H9 (cell line): ENCODE measurements around the gene SP6. TPM values are rescaled to one million over a fixed set of nuclear protein-coding genes. Genes with fewer than 3 reads are reported as not detected.

Experiments
- DNase-seq: peaks from one replicate; pipeline ENCODE4 v3.0.0-alpha.2; 2017
- H2AFZ ChIP-seq: one replicate; pipeline ENCODE4 v1.6.1; 2013; ENCODE audit warnings: mild to moderate bottlenecking, low read length, control low read depth, moderate library complexity
- H2AK5ac ChIP-seq: 2 replicates; pipeline ENCODE4 v1.6.1; 2013; ENCODE audit warnings: low read length, control low read depth, mixed read lengths; ENCODE audit not compliant: insufficient read length
- H2BK120ac ChIP-seq: one replicate; pipeline ENCODE4 v1.6.1; 2013; ENCODE audit warnings: low read depth, mild to moderate bottlenecking, low read length, control low read depth, inconsistent platforms; ENCODE audit not compliant: poor library complexity, severe bottlenecking
- H2BK12ac ChIP-seq: 2 replicates; pipeline ENCODE4 v1.6.1; 2013; ENCODE audit warnings: low read length, control low read depth, mixed read lengths, low read depth; ENCODE audit not compliant: insufficient read length
- H2BK15ac ChIP-seq: 2 replicates; pipeline ENCODE4 v1.6.1; 2013; ENCODE audit warnings: low read depth, low read length, control low read depth
- H2BK20ac ChIP-seq: one replicate; pipeline ENCODE4 v1.6.1; 2013; ENCODE audit warnings: low read depth, mild to moderate bottlenecking, low read length, control low read depth, inconsistent platforms; ENCODE audit not compliant: poor library complexity, severe bottlenecking
- H2BK5ac ChIP-seq: 2 replicates; pipeline ENCODE4 v1.6.1; 2013; ENCODE audit warnings: low read length, control low read depth, mixed read lengths; ENCODE audit not compliant: insufficient read length
- H3K14ac ChIP-seq: 2 replicates; pipeline ENCODE4 v1.6.1; 2013; ENCODE audit warnings: low read length, control low read depth; ENCODE audit not compliant: insufficient read depth
- H3K18ac ChIP-seq: 2 replicates; pipeline ENCODE4 v1.6.1; 2013; ENCODE audit warnings: low read depth, mild to moderate bottlenecking, mixed read lengths, low read length, control low read depth; ENCODE audit not compliant: insufficient read length
- H3K23ac ChIP-seq: 2 replicates; pipeline ENCODE4 v1.6.1; 2013; ENCODE audit warnings: low read length, control low read depth, mixed read lengths, low read depth; ENCODE audit not compliant: insufficient read length
- H3K23me2 ChIP-seq: 2 replicates; pipeline ENCODE4 v1.6.1; 2013; ENCODE audit warnings: low read depth, mild to moderate bottlenecking, mixed read lengths, low read length, control low read depth; ENCODE audit not compliant: insufficient read length, poor library complexity, severe bottlenecking
- H3K27ac ChIP-seq: 2 replicates; pipeline ENCODE4 v1.5.1; 2013; ENCODE audit warnings: low read length, control low read depth, mixed read lengths, low read depth; ENCODE audit not compliant: insufficient read length
- H3K27me3 ChIP-seq: 2 replicates; pipeline ENCODE4 v1.6.1; 2013; ENCODE audit warnings: low read length, control low read depth, inconsistent platforms; ENCODE audit not compliant: insufficient read depth
- H3K4ac ChIP-seq: 2 replicates; pipeline ENCODE4 v1.6.1; 2013; ENCODE audit warnings: low read depth, mild to moderate bottlenecking, control low read depth, inconsistent platforms, low read length, moderate library complexity
- H3K4me1 ChIP-seq: 2 replicates; pipeline ENCODE4 v1.6.1; 2013; ENCODE audit warnings: low read length, control low read depth, inconsistent platforms; ENCODE audit not compliant: insufficient read depth
- H3K4me2 ChIP-seq: 2 replicates; pipeline ENCODE4 v1.6.1; 2013; ENCODE audit warnings: low read length, control low read depth, mixed read lengths; ENCODE audit not compliant: insufficient read length, insufficient read depth
- H3K56ac ChIP-seq: 2 replicates; pipeline ENCODE4 v1.6.1; 2013; ENCODE audit warnings: low read depth, mild to moderate bottlenecking, mixed read lengths, low read length, control low read depth; ENCODE audit not compliant: insufficient read length
- H3K79me1 ChIP-seq: 2 replicates; pipeline ENCODE4 v1.6.1; 2013; ENCODE audit warnings: low read depth, mild to moderate bottlenecking, moderate library complexity, low read length, control low read depth, inconsistent platforms; ENCODE audit not compliant: insufficient read depth, poor library complexity, severe bottlenecking
- H3K79me2 ChIP-seq: 2 replicates; pipeline ENCODE4 v1.6.1; 2013; ENCODE audit warnings: low read length, control low read depth, inconsistent platforms; ENCODE audit not compliant: insufficient read depth
- H3K9ac ChIP-seq: 2 replicates; pipeline ENCODE4 v1.6.1; 2013; ENCODE audit warnings: low read length, control low read depth, mixed read lengths; ENCODE audit not compliant: insufficient read length; ENCODE audit errors: extremely low read depth
- H3K9me3 ChIP-seq: one replicate; pipeline ENCODE4 v1.6.1; 2013; ENCODE audit warnings: low read depth, low read length, inconsistent platforms; ENCODE audit not compliant: control insufficient read depth
- H3T11ph ChIP-seq: one replicate; pipeline ENCODE4 v1.6.1; 2013; ENCODE audit warnings: mild to moderate bottlenecking, low read length, control low read depth, inconsistent platforms
- H4K20me1 ChIP-seq: one replicate; pipeline ENCODE4 v1.6.1; 2013; ENCODE audit not compliant: control insufficient read depth, insufficient read length, insufficient read depth
- H4K5ac ChIP-seq: 2 replicates; pipeline ENCODE4 v1.6.1; 2013; ENCODE audit warnings: low read depth, mild to moderate bottlenecking, mixed read lengths, low read length, control low read depth; ENCODE audit not compliant: insufficient read length
- H4K8ac ChIP-seq: replicated peaks from 2 replicates; pipeline ENCODE4 v1.6.1; 2013; ENCODE audit warnings: low read length, control low read depth, mixed read lengths, low read depth; ENCODE audit not compliant: insufficient read length
- H4K91ac ChIP-seq: 2 replicates; pipeline ENCODE4 v1.6.1; 2013; ENCODE audit warnings: low read depth, mild to moderate bottlenecking, moderate library complexity, mixed read lengths, low read length, control low read depth; ENCODE audit not compliant: insufficient read length
- H3K27ac Mint-ChIP-seq, 3 experiments: 2 replicates in 2 of 3; 3 replicates in 1 of 3; pipeline ENCODE4 v1.8.0; 2020 to 2021; ENCODE audit warnings: mixed read lengths in 3 of 3, mild to moderate bottlenecking in 1 of 3, moderate library complexity in 1 of 3
- H3K27me3 Mint-ChIP-seq: 2 replicates; pipeline ENCODE4 v1.8.0; 2021; ENCODE audit warnings: low read depth, mild to moderate bottlenecking, moderate library complexity, mixed read lengths
- H3K36me3 Mint-ChIP-seq, 3 experiments: 2 replicates in 2 of 3; 3 replicates in 1 of 3; pipeline ENCODE4 v1.8.0; 2020 to 2021; ENCODE audit warnings: low read depth in 3 of 3, mixed read lengths in 3 of 3; ENCODE audit not compliant: insufficient read depth in 1 of 3
- H3K4me1 Mint-ChIP-seq, 2 experiments: 2 replicates each; pipeline ENCODE4 v1.8.0; 2020; ENCODE audit warnings: mixed read lengths in 2 of 2
- H3K4me3 Mint-ChIP-seq, 2 experiments: 2 replicates in 1 of 2; 3 replicates in 1 of 2; pipeline ENCODE4 v1.8.0; 2020 to 2021; ENCODE audit warnings: mild to moderate bottlenecking in 2 of 2, mixed read lengths in 2 of 2, moderate library complexity in 1 of 2
- H3K9me3 Mint-ChIP-seq, 2 experiments: 2 replicates in 1 of 2; 3 replicates in 1 of 2; pipeline ENCODE4 v1.8.0; 2020; ENCODE audit warnings: mild to moderate bottlenecking in 2 of 2, mixed read lengths in 2 of 2, moderate library complexity in 1 of 2
- WGBS: extraction: QIAGEN DNeasy Blood & Tissue Kit; methylation state at CpG from one replicate; pipeline ENCODE4 v1.1.7; 2013; ENCODE audit warnings: missing lambda C conversion rate, low lambda C conversion rate, mixed read lengths; ENCODE audit not compliant: insufficient read length; ENCODE audit errors: extremely low coverage; 5-methylcytosine and 5-hydroxymethylcytosine counted together
- total RNA-seq: library from RNA; stranded (reverse); gene quantifications from 2 replicates; pipeline ENCODE4 v1.2.1, GENCODE V29; 2021
- TF ChIP-seq, protein P1 (sequence below): fragments of 200-600 bp; sonication (generic); conservative IDR thresholded peaks from 3 replicates; pipeline ENCODE4 v1.8.0; 2021; ENCODE audit warnings: antibody characterized with exemption, mild to moderate bottlenecking

Gene SP6
- total RNA-seq, 1 experiment from 2014 or later: 0.90 TPM

DNA sequence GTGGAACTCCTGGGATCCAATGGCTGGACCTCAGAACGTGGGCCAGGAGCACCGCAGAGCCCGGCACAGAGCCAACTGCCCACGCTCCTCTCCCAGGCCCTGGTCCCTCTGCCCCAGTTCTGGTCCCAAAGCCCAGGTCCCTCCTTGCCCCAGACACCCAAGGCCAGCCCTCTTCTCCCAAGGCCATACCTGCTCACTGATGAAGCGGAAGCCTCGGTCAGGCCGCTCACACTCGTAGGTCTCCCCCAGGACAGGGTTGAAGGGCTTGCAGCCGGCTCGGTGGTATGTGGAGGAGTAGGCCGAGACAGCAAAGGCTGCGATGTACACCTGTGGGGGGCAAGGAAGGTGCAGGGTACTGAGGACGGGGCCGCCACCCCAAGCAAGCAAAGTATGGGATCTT lies 37.9 kb downstream of the SP6 start:
- Histone ChIP-seq H4K20me1 (no peaks in the 10 kb centered on the region), H3K79me1 (no peaks in the 10 kb centered on the region), H3K4me1 (no peaks in the 10 kb centered on the region), H3K23ac (no peak overlapping the region), H3K4ac (no peak overlapping the region), H3K27ac (no peak overlapping the region), H2BK20ac (no peak overlapping the region), H3K23me2 (no peaks in the 10 kb centered on the region), H3K4me2 (no peak overlapping the region), H2AK5ac (no peak overlapping the region), H3K79me2 (no peaks in the 10 kb centered on the region), H4K8ac (no peak overlapping the region), H2BK5ac (no peak overlapping the region), H4K91ac (no peak overlapping the region), H3K56ac (no peak overlapping the region), H2AFZ (no peak overlapping the region), H3K9me3 (no peaks in the 10 kb centered on the region), H2BK12ac (no peak overlapping the region), H3K14ac (no peak overlapping the region), H3K18ac (no peak overlapping the region), H2BK15ac (no peak overlapping the region), H3K9ac (no peak overlapping the region), H4K5ac (no peak overlapping the region), H3T11ph (no peak overlapping the region), H2BK120ac (no peak overlapping the region), H3K27me3 (no peaks in the 10 kb centered on the region)
- H3K27me3 Mint-ChIP-seq: no peaks in the 10 kb centered on the region
- H3K4me1 Mint-ChIP-seq: peaks cover 6 to 7% of the 10 kb centered on the region in 2 experiments; a peak in 3 of 4 replicates
- no peak for DNase-seq
- peak overlapping the region in 1 of 3 experiments; percentile 28; a peak in 2 of 7 replicates for H3K27ac Mint-ChIP-seq
- no peaks in the 10 kb centered on the region; a peak in 1 of 5 replicates for H3K9me3 Mint-ChIP-seq
- no CpG with 5 or more reads among the region's 14 CpGs for WGBS
- H3K36me3 Mint-ChIP-seq: peaks cover 0 to 21% (median 4%) of the 10 kb centered on the region in 3 experiments; a peak in 5 of 7 replicates
- H3K4me3 Mint-ChIP-seq: no peak overlapping the region
- TF ChIP-seq, protein P1, sequence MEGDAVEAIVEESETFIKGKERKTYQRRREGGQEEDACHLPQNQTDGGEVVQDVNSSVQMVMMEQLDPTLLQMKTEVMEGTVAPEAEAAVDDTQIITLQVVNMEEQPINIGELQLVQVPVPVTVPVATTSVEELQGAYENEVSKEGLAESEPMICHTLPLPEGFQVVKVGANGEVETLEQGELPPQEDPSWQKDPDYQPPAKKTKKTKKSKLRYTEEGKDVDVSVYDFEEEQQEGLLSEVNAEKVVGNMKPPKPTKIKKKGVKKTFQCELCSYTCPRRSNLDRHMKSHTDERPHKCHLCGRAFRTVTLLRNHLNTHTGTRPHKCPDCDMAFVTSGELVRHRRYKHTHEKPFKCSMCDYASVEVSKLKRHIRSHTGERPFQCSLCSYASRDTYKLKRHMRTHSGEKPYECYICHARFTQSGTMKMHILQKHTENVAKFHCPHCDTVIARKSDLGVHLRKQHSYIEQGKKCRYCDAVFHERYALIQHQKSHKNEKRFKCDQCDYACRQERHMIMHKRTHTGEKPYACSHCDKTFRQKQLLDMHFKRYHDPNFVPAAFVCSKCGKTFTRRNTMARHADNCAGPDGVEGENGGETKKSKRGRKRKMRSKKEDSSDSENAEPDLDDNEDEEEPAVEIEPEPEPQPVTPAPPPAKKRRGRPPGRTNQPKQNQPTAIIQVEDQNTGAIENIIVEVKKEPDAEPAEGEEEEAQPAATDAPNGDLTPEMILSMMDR: no peak
